Activated T-cell treated with anti-CD3 and anti-CD28 coated beads for 48 hours (primary cell): ENCODE results near the gene HMGN1.

ENCODE experiments used
- DNase-seq: peaks from one replicate; pipeline ENCODE4 v3.0.0-alpha.2; 2020; ENCODE audit warnings: low read depth

The HMGN1 gene

DNA sequence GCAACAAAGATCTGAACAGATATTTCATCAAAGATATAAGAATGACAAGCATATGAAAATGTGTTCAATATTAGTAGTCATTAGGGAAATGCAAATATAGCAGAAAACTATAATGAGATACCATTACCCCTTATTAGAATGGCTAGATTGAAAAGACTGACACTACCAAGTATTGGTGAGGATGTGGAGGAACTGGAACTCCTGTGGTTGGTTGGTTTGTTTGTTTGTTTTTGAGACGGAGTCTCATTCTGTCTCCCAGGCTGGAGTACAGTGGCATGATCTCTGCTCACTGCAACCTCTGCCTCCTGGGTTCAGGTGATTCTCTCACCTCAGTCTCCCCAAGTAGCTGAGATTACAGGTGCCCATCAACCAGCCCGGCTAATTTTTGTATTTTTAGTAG, 18.9 kb upstream of the HMGN1 start:
- no peak for DNase-seq

DNA sequence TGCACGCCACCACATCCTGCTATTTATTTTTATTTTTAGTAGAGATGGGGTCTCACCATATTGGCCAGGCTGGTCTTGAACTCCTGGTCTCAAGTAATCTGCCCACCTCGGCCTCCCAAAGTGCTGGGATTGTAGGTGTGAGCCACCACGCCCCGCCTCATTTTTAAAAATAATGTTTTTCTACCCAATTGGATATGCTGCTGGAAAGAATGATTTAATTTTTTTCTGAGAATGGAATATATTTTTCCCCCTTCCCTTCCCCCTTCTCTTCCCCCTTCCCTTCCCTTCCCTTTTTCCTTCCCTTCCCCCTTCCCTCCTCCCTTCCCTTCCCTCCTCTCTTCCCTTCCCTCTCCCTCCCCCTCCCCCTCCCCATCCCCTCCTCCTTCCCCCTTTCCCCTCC, 17.7 kb upstream of the HMGN1 start:
- DNase-seq, result no peak

DNA sequence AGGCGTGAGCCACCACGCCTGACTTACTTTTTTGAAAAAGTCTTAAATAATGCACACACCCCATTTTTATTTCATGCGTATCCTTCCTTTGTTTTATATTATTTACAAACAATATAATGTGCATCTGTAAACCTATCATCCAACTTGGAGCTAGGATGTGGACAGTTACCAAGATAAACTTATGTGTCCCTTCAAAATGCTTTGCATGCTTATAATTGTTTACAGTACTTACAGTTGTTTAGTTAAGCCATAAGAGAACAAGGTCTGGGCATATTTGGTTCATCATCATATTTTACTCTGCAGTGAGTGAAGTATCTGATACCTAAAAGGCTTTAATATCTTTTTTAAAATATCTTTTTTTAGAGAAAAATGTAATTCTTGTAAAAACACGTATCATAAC, 16.1 kb upstream of the HMGN1 start:
- no peak for DNase-seq

DNA sequence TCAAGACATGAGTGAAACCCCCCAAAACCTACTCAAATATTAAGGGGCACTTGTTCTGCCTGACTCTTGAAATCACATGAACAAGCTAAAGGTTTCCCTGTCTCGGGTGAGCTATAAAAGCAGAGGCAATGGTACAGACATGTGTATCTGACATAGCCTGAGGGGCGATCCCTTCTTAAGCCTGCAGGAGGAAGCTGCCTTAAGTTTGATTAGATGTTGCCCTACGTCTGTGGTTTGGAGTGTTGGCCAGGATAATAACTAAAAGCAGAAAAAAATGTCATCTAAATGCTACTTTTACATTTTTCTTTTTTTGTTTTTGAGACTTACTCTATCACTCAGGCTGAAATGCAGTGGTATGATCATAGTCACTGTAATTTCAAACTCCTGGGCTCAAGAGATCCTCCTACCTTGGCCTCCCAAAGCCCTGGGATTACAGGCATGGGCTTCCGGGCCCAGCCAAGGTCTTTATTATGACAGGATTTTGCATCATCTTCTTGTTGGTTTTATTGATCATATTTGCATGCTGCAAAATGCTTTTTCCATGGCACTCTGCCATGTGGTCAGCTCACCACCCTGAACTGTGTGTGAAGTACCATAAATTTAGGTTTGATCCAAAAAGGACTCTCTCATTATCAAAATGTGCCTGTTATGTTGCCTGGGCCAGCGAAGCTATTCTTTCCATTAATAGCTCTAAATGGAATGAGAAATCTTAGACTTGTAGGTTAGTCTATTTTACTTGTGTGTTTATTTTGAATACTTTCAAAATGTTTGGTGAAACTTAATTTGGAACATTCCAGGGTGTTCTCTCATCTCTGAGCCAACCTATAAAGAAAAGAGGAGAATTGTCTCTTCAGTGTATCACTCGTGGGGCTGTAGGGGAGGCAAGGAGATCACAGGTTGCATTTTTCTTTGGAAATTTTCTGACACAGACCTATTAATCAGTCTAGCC, 15.0 kb upstream of the HMGN1 start:
- no peak for DNase-seq

GRCh38 chr21:39362733-39363132, 13.8 kb upstream of the HMGN1 start:
- no peak for DNase-seq

DNA sequence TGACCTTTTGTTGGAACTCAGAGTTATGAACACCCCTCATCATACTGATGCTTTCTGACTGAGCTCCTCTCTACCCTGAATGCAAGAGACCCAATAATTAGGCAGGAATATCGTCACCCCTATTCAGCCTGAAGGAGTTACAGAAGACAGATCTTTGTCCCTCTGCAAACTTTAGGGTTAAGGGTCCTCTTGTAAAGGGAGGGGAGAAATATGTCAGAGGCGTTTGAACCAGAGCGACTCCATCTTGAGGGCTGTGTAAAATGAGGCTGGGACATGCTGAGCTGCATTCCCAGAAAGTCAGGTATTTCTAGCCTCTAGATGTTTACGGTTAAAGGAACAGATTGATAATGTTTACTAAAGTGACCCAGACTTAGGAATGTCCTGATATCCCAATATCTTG, 10.5 kb upstream of the HMGN1 start:
- DNase-seq, result no peak

DNA sequence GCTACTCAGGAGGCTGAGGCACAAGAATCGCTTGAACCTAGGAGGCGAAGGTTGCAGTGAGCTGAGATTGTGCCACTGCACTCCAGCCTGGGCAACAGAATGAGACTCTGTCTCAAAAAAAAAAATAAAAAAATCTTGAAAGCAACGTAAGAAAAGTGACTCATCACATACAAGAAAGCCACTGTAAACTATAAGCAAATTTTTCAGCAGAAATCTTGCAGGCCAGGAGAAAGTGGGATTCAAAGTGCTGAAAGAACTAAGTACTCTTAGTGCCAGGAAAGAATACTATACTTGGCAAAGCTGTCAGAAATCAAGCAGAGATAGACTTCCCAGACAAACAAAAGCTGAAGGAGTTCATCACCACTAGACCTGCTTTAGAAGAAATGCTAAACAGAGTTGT, 4.4 kb upstream of the HMGN1 start:
- no peak for DNase-seq

GRCh38 chr21:39350094-39351005, 1.5 kb upstream of the HMGN1 start:
- no peak for DNase-seq

DNA sequence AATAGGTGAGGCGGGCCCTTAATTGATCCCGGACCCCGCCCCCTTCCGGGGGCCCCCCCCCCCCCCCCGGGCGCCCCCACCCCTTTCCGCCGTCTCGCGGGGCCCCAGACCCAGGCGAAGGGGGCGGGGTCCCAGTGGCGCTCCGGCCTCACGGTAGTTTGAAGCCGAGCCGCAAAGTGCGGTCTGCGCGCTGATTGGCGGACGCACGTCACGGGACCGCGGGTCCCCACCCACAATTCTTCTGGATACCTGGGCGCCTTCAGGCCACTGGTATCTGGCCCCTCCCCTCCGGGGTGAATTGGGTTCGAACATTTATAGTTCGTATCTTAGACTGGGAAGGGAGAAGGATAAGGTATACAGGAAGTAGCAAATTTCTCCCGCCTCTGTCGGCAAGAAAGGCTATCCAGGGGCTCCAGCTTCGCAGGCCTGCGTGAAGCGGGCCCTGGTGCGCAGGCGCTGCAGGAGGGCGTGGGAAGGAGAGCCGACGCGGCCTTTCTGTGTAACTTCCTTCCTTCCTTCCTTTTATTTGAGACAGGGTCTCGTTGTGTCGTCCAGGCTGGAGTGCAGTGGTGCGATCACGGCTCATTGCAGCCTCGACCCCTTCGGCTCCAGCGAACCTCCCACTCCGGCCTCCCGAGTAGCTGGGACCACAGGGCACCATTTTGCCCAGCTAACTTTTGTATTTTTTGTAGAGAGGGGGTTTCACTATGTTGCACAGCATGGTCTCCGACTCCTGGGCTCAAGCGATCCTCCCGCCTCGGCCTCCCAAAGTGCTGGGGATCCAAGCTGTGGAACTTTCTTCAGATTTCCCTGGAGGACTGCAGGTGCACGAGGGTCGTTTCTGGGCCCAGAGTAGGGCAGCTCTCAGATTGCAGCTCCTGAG, 564 bp upstream of the HMGN1 start:
- peak; percentile 98 for DNase-seq

DNA sequence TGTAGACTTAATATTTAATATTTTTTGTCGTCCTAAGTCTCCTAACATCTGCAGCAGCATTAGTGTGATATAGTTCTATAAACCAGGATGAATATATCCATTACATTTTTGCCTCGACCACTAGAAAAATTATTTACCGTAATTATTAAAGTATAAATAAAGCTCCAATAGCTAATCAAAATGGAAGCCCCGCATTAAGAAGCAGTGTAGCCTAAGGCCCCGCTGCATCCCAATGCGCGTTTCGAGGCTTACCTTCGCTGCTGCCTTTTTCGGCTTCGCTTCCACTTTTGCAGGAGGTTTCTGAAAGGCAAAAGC, 891 bp downstream of the HMGN1 start:
- no peak for DNase-seq

DNA sequence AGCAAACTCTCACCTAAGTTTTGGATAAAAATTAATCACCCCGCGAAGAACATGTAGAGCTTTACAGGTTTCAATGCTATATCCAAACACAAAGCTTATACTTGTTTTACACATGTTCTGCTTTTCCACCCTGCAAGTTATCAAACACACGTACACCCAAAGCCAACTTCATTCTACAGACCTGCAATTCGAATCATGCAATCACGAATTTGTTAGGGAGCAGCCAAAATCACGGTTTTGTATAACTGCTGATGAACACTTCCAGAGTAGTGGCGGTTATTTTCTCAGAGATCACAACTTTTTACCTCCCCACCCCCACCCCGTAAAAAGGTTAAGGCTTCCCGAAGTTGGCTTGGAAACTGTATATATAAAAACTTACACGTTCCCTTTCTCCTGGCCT, 1.4 kb downstream of the HMGN1 start:
- DNase-seq, result no peak

DNA sequence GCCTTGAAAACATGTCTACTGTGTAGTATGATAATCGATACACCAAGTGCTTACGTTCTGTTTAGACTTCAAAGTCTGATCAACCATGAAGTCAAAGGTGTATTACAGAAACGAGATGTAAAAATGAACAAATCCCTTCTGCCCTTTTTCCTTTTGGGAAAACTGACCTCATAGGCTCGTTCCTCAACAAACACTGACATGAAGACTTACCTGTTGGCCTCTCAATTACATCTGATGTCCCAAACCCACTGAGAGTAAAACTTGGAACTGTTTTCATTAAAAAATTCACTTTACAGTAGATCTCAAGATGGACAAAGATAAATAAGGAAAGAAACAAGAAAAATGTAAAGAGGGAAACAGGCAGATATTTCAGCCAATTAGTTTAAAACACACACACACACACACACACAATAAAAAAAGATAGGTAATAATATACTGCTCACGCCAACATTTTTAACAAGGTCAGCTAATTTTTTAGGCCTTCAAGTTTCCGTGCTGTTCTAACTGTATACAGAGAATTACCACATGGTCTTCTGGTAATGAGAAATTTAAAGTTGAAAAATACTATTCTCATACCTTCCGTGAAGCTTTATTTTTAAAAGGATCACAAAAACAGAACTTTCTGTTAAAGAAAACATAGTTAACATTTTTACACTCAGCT, 2.1 kb downstream of the HMGN1 start:
- DNase-seq, result no peak

DNA sequence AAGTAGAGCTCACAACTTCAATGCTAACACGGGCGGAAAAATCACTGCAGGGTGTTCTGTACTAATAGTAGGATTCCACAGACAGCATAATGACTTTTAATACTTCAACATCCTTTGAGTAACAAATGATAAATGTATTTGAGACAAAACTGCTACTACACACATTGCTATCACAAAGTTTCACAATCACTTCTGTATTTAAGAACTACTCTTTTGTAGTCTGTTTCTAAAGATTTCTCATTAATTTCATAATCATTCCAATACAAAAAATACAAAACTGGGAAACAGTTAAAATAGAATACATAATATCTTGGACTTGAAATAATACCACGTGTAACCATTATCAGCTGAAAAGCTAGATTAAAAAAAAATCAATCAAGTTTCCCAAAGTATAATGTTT, 2.7 kb downstream of the HMGN1 start:
- DNase-seq, result no peak

GRCh38 chr21:39345440-39345839, 3.4 kb downstream of the HMGN1 start:
- DNase-seq, result no peak

DNA sequence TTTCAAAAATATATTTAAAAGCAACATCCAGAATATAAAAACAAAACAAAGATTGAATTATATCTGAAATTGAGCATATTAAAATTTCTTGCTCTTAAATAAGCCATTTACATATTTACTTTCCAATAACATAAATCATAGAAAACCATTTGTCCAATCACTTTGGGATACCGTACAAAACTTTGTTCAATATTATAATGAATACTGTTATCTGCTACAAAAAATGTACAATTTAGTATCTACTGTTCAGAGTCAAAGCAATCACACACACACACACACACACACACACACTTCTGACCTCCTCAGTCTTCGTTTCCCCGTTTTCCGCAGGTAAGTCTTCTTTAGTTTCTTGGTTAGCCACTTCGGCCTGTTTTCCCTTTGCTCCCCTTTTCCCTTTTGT, 4.0 kb downstream of the HMGN1 start:
- DNase-seq, result no peak

DNA sequence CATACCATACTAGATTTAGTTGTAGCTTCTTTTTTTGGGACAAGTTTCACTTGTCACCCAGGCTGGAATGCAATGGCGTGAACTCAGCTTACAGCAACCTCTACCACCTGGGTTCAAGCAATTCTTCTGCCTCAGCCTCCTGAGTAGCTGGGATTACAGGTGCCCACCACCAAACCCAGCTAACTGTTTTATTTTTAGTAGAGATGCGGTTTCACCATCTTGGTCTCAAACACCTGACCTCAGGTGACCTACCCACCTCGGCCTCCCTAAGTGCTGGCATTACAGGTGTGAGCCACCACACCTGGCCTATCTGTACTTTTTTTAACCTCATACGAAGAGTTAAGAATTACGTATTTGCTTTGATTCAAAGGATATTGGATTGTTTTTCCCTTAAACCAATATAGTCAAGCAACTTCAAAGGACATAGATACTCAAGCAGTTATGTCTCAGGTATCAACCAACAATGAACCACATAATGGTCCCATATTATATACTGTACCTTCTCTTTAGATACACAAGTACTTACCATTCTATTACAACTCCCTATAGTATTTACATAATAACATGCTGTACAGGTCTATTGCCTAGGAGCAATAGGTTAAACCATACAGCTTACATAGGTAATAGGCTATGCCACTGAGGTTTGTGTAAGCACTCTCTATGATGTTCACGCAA, 7.5 kb downstream of the HMGN1 start:
- no peak for DNase-seq

DNA sequence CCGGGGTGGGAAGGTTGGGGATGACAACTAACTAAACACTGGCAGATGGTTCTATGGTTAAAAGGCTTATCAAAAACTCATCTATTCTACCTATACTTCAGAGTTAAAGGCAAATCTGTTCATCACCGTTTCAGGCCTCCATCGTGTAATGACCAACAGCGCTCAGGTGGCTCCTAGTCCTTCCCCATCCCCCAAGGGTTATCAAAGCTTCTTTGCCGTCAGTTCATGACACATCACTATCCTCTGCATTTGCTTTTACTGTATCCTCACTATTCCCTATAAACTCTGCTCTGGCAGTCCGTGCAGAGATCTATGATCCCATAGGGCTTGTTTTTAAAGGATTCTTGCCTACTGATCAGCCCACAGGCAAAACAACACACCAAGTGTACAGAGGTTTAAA, 8.2 kb downstream of the HMGN1 start:
- no peak for DNase-seq

DNA sequence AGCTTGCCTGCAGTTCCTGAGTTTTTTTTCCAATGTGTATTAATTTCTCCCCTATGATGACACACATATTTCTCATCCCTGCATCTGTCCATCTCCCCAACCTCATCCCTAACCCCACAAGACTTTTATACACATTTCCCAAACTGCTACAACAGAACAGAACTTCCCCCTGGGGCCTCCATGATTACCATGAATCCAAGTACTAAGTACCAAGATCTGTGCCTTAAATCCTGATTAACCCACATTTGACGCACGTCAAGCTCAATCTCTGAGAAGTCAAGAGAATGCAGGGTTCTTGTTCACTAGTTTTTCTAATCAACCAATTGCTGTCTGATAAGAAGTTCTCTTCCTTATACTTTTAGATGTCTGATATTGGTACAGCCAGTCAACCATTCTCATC, 9.7 kb downstream of the HMGN1 start:
- DNase-seq, result no peak

DNA sequence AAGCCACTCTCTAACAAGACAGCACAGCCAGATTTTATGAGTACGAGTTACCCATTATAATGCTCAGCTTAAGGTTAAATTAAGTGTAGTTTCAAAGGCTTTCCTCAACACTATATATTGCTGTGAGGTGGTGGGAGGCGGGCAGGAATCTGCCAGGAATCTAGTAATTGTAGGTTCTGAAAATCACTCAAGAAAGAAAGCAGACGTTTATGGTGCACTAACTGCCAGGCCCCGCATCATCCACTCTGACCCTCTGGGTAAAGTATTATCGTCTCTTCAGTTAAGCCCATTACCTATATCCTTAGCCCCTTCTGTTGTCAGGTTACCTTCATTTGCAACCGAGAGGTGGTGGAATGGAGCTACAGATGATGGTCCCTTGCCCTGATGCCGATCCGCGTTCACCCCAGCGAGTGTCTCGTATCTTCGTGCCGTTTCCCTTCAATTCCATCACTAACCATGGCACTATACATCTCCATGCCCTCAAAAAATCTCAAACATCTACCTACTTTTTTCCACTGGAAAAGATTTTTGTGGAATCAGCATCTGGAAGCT, 12.4 kb downstream of the HMGN1 start:
- DNase-seq, result no peak

DNA sequence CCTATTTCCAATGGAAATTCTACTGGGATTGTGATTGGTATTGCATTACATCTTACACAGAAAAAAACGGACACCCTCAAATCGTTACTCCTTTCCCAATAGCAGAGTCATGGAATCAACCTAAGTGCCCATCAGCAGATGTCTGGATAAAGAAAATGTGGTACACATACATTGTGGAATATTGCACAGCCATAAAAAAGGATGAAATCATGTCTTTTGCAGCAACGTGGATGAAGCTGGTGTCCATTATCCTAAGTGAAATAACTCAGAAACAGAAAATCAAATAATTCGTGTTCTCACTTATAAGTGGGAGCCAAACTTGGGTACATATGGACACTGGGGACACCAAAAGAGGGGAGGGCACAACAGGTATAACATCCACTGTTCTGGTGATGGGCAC, 14.3 kb downstream of the HMGN1 start:
- DNase-seq, result no peak

GRCh38 chr21:39332175-39332574, 16.7 kb downstream of the HMGN1 start:
- DNase-seq, result no peak
